K562 (cell line): ENCODE data around the gene PSMC1. TPM values are rescaled to one million over a fixed set of nuclear protein-coding genes. Genes with fewer than 3 reads are reported as not detected.

Experiments used
- ATF6 ChIP-seq: sonication (generic); formaldehyde crosslinking; IDR thresholded peaks from 2 replicates; pipeline ENCODE4 v1.4.0; 2020; ENCODE audit warnings: mild to moderate bottlenecking, missing genetic modification reagents
- BRD4 ChIP-seq: fragments of 200-600 bp; sonication (generic); IDR thresholded peaks from 2 replicates; pipeline ENCODE4 v1.6.1; 2017; ENCODE audit warnings: inconsistent platforms
- E2F5 ChIP-seq: sonication (generic); formaldehyde crosslinking; IDR thresholded peaks from 2 replicates; pipeline ENCODE4 v1.8.0; 2022; ENCODE audit warnings: mild to moderate bottlenecking, missing genetic modification reagents
- ILF3 ChIP-seq: fragments of 450-650 bp; IDR thresholded peaks from 2 replicates; pipeline ENCODE4 v1.6.1; 2018; ENCODE audit warnings: antibody characterized with exemption, mild to moderate bottlenecking, moderate library complexity, borderline replicate concordance
- JUN ChIP-seq, 2 experiments: sonication (generic) in 1 of 2; formaldehyde crosslinking in 1 of 2; IDR thresholded peaks; 2 replicates each; pipeline versions ENCODE4 v1.6.1 to v1.8.0; 2012 to 2022; ENCODE audit warnings: borderline replicate concordance in 2 of 2, mild to moderate bottlenecking in 2 of 2, improper control_type of control experiment in 1 of 2, low read depth in 1 of 2, low read length in 1 of 2, missing genetic modification reagents in 1 of 2
- KDM1A ChIP-seq, 2 experiments: fragments of 450-650 bp; IDR thresholded peaks; 2 replicates each; pipeline ENCODE4 v1.6.1; 2016; ENCODE audit warnings: mild to moderate bottlenecking in 2 of 2
- MAFF ChIP-seq: IDR thresholded peaks from 2 replicates; pipeline ENCODE4 v1.6.1; 2012; ENCODE audit warnings: low read length, improper control_type of control experiment
- MCM7 ChIP-seq, 2 experiments: fragments of 450-650 bp; IDR thresholded peaks; 2 replicates each; pipeline ENCODE4 v1.6.1; 2016 to 2018
- MECOM ChIP-seq: fragments of 250-450 bp; sonication (Bioruptor Pico); IDR thresholded peaks from 2 replicates; pipeline ENCODE4 v1.8.0; 2022; ENCODE audit warnings: inconsistent platforms
- MLLT1 ChIP-seq, 2 experiments: fragments of 450-650 bp; IDR thresholded peaks; 2 replicates each; pipeline ENCODE4 v1.6.1; 2016
- MTA2 ChIP-seq: fragments of 450-650 bp; IDR thresholded peaks from 2 replicates; pipeline ENCODE4 v1.6.1; 2016; ENCODE audit warnings: low read depth
- MTF1 ChIP-seq: fragments of 250-450 bp; sonication (Bioruptor Pico); IDR thresholded peaks from 2 replicates; pipeline ENCODE4 v1.9.0; 2021; ENCODE audit warnings: moderate library complexity, mild to moderate bottlenecking, inconsistent platforms, borderline replicate concordance
- NR4A1 ChIP-seq, 2 experiments: fragments of 250-450 bp in 1 of 2; fragments of 450-650 bp in 1 of 2; sonication (Bioruptor Pico) in 1 of 2; IDR thresholded peaks; 2 replicates each; pipeline versions ENCODE4 v1.4.0 to v1.6.1; 2016 to 2020; ENCODE audit warnings: mild to moderate bottlenecking in 2 of 2, missing compliant biosample characterization in 1 of 2, missing genetic modification characterization in 1 of 2, moderate library complexity in 1 of 2
- PYGO2 ChIP-seq: fragments of 450-650 bp; IDR thresholded peaks from 2 replicates; pipeline ENCODE4 v1.6.1; 2016; ENCODE audit warnings: mild to moderate bottlenecking, missing genetic modification characterization, moderate library complexity, missing compliant biosample characterization
- RFX5 ChIP-seq: IDR thresholded peaks from 2 replicates; pipeline ENCODE4 v1.6.1; 2011; ENCODE audit warnings: low read depth, mild to moderate bottlenecking, improper control_type of control experiment, low read length
- SPI1 ChIP-seq: IDR thresholded peaks from 2 replicates; pipeline ENCODE4 v1.6.1; 2011; ENCODE audit warnings: low read depth, low read length, control low read depth, borderline replicate concordance
- SREBF1 ChIP-seq: fragments of 150-350 bp; IDR thresholded peaks from 2 replicates; pipeline ENCODE4 v1.6.1; 2014; ENCODE audit warnings: antibody characterized with exemption, low read depth, low read length, borderline replicate concordance
- TAF7 ChIP-seq: fragments of 450-650 bp; IDR thresholded peaks from 2 replicates; pipeline ENCODE4 v1.6.1; 2016; ENCODE audit warnings: missing genetic modification characterization, missing compliant biosample characterization
- TFAM ChIP-seq: fragments of 250-450 bp; sonication (Bioruptor Pico); conservative IDR thresholded peaks from 2 replicates; pipeline ENCODE4 v1.5.0; 2021; ENCODE audit warnings: mild to moderate bottlenecking, moderate library complexity
- THRB ChIP-seq: fragments of 450-650 bp; formaldehyde crosslinking; conservative IDR thresholded peaks from 2 replicates; pipeline ENCODE4 v1.4.0; 2022; ENCODE audit warnings: mild to moderate bottlenecking, missing genetic modification characterization
- ZNF23 ChIP-seq: fragments of 250-450 bp; sonication (Bioruptor Pico); IDR thresholded peaks from 2 replicates; pipeline ENCODE4 v1.4.0; 2020; ENCODE audit warnings: mild to moderate bottlenecking
- ZNF347 ChIP-seq: fragments of 450-650 bp; formaldehyde crosslinking; IDR thresholded peaks from 2 replicates; pipeline ENCODE4 v1.4.0; 2020; ENCODE audit warnings: low read depth, mild to moderate bottlenecking, moderate library complexity
- ZNF75A ChIP-seq: fragments of 450-650 bp; formaldehyde crosslinking; IDR thresholded peaks from 2 replicates; pipeline ENCODE4 v1.4.0; 2020; ENCODE audit warnings: mild to moderate bottlenecking
- ZNF785 ChIP-seq: fragments of 250-450 bp; sonication (Bioruptor Pico); IDR thresholded peaks from 2 replicates; pipeline ENCODE4 v1.4.0; 2020; ENCODE audit warnings: mild to moderate bottlenecking
- polyA plus RNA-seq, 8 experiments: library from polyadenylated mRNA; depleted of rRNA in 4 of 8; stranded (reverse) in 5 of 8; unstranded in 3 of 8; fragments of >200 nt; fragmentation: Nextera tagmentation in 2 of 8; fragmentation: Illumina TruSeq in 1 of 8; extraction: Ambion mirVana in 2 of 8; extraction: Trizol in 1 of 8; gene quantifications; 2 replicates each; pipeline versions ENCODE4 v1.2.1 to v1.2.3, GENCODE V29; 2011 to 2014; ENCODE audit warnings: inconsistent platforms in 1 of 8, missing spikeins in 1 of 8
- total RNA-seq, 7 experiments: library from RNA; depleted of rRNA in 6 of 7; stranded (reverse); fragments of >200 nt in 6 of 7; fragmentation: Illumina TruSeq in 2 of 7; extraction: Trizol in 2 of 7; gene quantifications; 2 replicates each; pipeline versions ENCODE4 v1.2.1 to v1.2.3, GENCODE V29; 2011 to 2021; ENCODE audit warnings: low replicate concordance in 1 of 7

The PSMC1 gene
- total and polyA plus RNA-seq, 9 of the 15 experiments (the other 6 are each of a cell fraction or from before 2014, with no cell fraction given): 87.8 to 276 (median 165) TPM

GRCh38 chr14:90256354-90257131 is at the start of gene PSMC1 (continued):
- TF ChIP-seq ZNF75A (CRISPR knock-in tag) (no peak), MTF1 (CRISPR knock-in tag) (no peak), JUN (IDR thresholded peaks at IDR 0.05; ENCODE audit: borderline replicate concordance, low read depth, low read length) (no peak), JUN (CRISPR knock-in tag; IDR thresholded peaks at IDR 0.05; ENCODE audit: borderline replicate concordance) (no peak), ZNF785 (CRISPR knock-in tag) (no peak), TAF7 (tag) (peak; percentile 67), PYGO2 (tag) (no peak), NR4A1 (CRISPR knock-in tag; IDR thresholded peaks at IDR 0.05) (no peak), NR4A1 (tag; IDR thresholded peaks at IDR 0.05) (no peak), RFX5 (no peak), SPI1 (no peak), KDM1A (IDR thresholded peaks at IDR 0.05) (no peak), ZNF347 (CRISPR knock-in tag) (no peak), MLLT1 (IDR thresholded peaks at IDR 0.05) (no peak), MECOM (no peak), TFAM (CRISPR knock-in tag) (no peak), ILF3 (no peak), SREBF1 (no peak), MAFF (peak; percentile 42; the same call in 1 of the 2 replicates), THRB (CRISPR knock-in tag) (no peak), BRD4 (peak; percentile 66; the same call in 1 of the 2 replicates), MCM7 (IDR thresholded peaks at IDR 0.05) (no peak), ZNF23 (CRISPR knock-in tag) (no peak), MTA2 (no peak), ATF6 (no peak), E2F5 (CRISPR knock-in tag) (no peak)
